NT2/D1 (cell line): ENCODE measurements around the gene NCR3LG1.

Experiments
- SUZ12 ChIP-seq: IDR thresholded peaks from 2 replicates; pipeline ENCODE4 v1.6.1; 2011; ENCODE audit not compliant: insufficient read length, insufficient read depth; ENCODE audit errors: extremely low read depth
- YY1 ChIP-seq: IDR thresholded peaks from 2 replicates; pipeline ENCODE4 v1.6.1; 2011; ENCODE audit not compliant: insufficient read length, insufficient read depth
- ZNF274 ChIP-seq: IDR thresholded peaks from 2 replicates; pipeline ENCODE4 v1.6.1; 2011; ENCODE audit warnings: mild to moderate bottlenecking, low read depth, low read length

DNA sequence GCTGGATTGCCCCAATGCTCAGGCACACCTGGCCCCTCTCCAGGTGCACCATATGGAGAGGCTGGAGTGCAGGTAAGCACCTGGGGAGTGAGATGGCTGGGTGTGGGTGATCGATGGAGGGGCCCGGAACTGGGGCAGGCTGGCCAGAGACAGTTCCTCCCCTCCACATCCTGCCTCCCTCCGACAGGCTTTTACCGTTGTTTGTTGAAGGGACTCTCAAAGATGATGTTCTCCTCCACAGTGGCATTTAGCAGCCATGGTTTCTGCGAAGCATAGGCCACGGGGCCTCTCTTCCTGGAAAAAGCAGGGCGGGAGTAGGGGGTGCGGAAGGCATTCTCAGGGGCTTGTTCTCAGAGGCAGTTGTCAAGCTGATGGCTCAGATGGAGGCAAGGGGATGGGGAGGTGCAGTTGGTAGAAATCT lies 62.7 kb downstream of the NCR3LG1 start:
- TF ChIP-seq ZNF274 (no peak), YY1 (no peak), SUZ12 (no peak)
